Panc1 (cell line): ENCODE results near the gene CDH12.
"Not testable (repeated sequence)": the region's sequence is repeated elsewhere in the genome, so short reads cannot be mapped to it uniquely, and the experiment has no call there.

ENCODE experiments used
- CTCF ChIP-seq: fragments of 450-650 bp; IDR thresholded peaks from 2 replicates; pipeline ENCODE4 v1.5.1; 2017; ENCODE audit warnings: mild to moderate bottlenecking
- SIN3A ChIP-seq: IDR thresholded peaks from 2 replicates; pipeline ENCODE4 v1.6.1; 2012; ENCODE audit warnings: low read depth, mild to moderate bottlenecking, low read length, moderate library complexity, borderline replicate concordance; ENCODE audit not compliant: insufficient read depth
- TF ChIP-seq, protein P1 (sequence below), 2 experiments: IDR thresholded peaks; 2 replicates each; pipeline ENCODE4 v1.6.1; 2011 to 2012; ENCODE audit warnings: low read depth in 2 of 2, control low read depth in 1 of 2, low read length in 1 of 2, mild to moderate bottlenecking in 1 of 2, moderate library complexity in 1 of 2; ENCODE audit not compliant: insufficient read depth in 1 of 2

GRCh38 chr5:22165931-22166330 lies 687.2 kb downstream of the CDH12 start:
- TF ChIP-seq CTCF, SIN3A: not testable (repeated sequence)
- TF ChIP-seq, protein P1, sequence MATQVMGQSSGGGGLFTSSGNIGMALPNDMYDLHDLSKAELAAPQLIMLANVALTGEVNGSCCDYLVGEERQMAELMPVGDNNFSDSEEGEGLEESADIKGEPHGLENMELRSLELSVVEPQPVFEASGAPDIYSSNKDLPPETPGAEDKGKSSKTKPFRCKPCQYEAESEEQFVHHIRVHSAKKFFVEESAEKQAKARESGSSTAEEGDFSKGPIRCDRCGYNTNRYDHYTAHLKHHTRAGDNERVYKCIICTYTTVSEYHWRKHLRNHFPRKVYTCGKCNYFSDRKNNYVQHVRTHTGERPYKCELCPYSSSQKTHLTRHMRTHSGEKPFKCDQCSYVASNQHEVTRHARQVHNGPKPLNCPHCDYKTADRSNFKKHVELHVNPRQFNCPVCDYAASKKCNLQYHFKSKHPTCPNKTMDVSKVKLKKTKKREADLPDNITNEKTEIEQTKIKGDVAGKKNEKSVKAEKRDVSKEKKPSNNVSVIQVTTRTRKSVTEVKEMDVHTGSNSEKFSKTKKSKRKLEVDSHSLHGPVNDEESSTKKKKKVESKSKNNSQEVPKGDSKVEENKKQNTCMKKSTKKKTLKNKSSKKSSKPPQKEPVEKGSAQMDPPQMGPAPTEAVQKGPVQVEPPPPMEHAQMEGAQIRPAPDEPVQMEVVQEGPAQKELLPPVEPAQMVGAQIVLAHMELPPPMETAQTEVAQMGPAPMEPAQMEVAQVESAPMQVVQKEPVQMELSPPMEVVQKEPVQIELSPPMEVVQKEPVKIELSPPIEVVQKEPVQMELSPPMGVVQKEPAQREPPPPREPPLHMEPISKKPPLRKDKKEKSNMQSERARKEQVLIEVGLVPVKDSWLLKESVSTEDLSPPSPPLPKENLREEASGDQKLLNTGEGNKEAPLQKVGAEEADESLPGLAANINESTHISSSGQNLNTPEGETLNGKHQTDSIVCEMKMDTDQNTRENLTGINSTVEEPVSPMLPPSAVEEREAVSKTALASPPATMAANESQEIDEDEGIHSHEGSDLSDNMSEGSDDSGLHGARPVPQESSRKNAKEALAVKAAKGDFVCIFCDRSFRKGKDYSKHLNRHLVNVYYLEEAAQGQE (IDR thresholded peaks at IDR 0.05; ENCODE audit: insufficient read depth in 1 of 2, low read depth in 2 of 2, low read length in 1 of 2), result not testable (repeated sequence)
